SU-DHL-6 (cell line): ENCODE results near the gene DSTN.

Experiments
- H2AFZ ChIP-seq: fragments of 200-600 bp; sonication (generic); 2 replicates; pipeline ENCODE4 v1.6.1; 2014; ENCODE audit warnings: low read depth, mild to moderate bottlenecking, moderate library complexity, mixed read lengths, antibody characterized with exemption, low read length; ENCODE audit not compliant: severe bottlenecking
- H3F3A ChIP-seq: fragments of 200-600 bp; shearing (Covaris generic); 2 replicates; pipeline ENCODE4 v1.6.0; 2016; ENCODE audit warnings: antibody characterized with exemption, mild to moderate bottlenecking; ENCODE audit not compliant: insufficient read depth
- H3K27ac ChIP-seq: fragments of 200-600 bp; sonication (generic); 2 replicates; pipeline ENCODE4 v1.5.1; 2016; ENCODE audit warnings: low read depth, mild to moderate bottlenecking, low read length, moderate library complexity, mixed read lengths
- H3K27me3 ChIP-seq: fragments of 200-600 bp; sonication (generic), shearing (Covaris generic); 2 replicates; pipeline ENCODE4 v1.6.0; 2014; ENCODE audit warnings: mild to moderate bottlenecking, low read length
- H3K36me3 ChIP-seq: fragments of 200-600 bp; sonication (generic); 2 replicates; pipeline ENCODE4 v1.6.1; 2014; ENCODE audit warnings: mild to moderate bottlenecking, low read length, mixed read lengths
- H3K4me2 ChIP-seq: fragments of 300-600, 200-600 bp; shearing (Covaris generic), sonication (generic); 2 replicates; pipeline ENCODE4 v1.6.0; 2014; ENCODE audit warnings: low read length, low read depth, mild to moderate bottlenecking; ENCODE audit not compliant: poor library complexity, severe bottlenecking
- H3K4me3 ChIP-seq: fragments of 200-600 bp; sonication (generic); 2 replicates; pipeline ENCODE4 v1.5.1; 2014; ENCODE audit warnings: antibody characterized with exemption, low read length, mild to moderate bottlenecking, mixed read lengths; ENCODE audit not compliant: insufficient read depth, poor library complexity, severe bottlenecking
- H3K79me2 ChIP-seq: fragments of 200-600 bp; sonication (generic); 2 replicates; pipeline ENCODE4 v1.6.1; 2014; ENCODE audit warnings: mild to moderate bottlenecking, low read length, moderate library complexity; ENCODE audit not compliant: insufficient read depth
- H3K9ac ChIP-seq: fragments of 200-600 bp; sonication (generic); 2 replicates; pipeline ENCODE4 v1.7.0; 2014; ENCODE audit warnings: mild to moderate bottlenecking, low read length
- H3K9me2 ChIP-seq: fragments of 200-600 bp; sonication (generic); replicated peaks from 2 replicates; pipeline ENCODE4 v1.6.1; 2014; ENCODE audit warnings: low read length; ENCODE audit not compliant: insufficient read depth
- H3K9me3 ChIP-seq: fragments of 200-600 bp; sonication (generic); 2 replicates; pipeline ENCODE4 v1.6.1; 2014; ENCODE audit warnings: low read length, mixed read lengths; ENCODE audit not compliant: insufficient read depth
- H4K20me1 ChIP-seq: fragments of 200-600 bp; sonication (generic); 2 replicates; pipeline ENCODE4 v1.6.1; 2014; ENCODE audit warnings: low read depth, mild to moderate bottlenecking, antibody characterized with exemption, low read length, moderate library complexity, mixed read lengths
- EZH2phosphoT487 ChIP-seq: fragments of 200-600 bp; sonication (generic), shearing (Covaris generic); conservative IDR thresholded peaks from 2 replicates; pipeline ENCODE4 v1.6.1; 2018; ENCODE audit warnings: mild to moderate bottlenecking, antibody characterized with exemption, low read length, moderate library complexity, mixed read lengths
- TF ChIP-seq, protein P1 (sequence below): fragments of 200-600 bp; sonication (generic); IDR thresholded peaks from one replicate; pipeline ENCODE4 v1.5.1; 2017; ENCODE audit warnings: antibody characterized with exemption, mild to moderate bottlenecking, low read length, moderate library complexity; ENCODE audit not compliant: insufficient read depth, poor library complexity, severe bottlenecking

Gene DSTN

GRCh38 chr20:17621229-17621968 lies 51.5 kb downstream of the DSTN start:
- Histone ChIP-seq H4K20me1 (no peaks in the 10 kb centered on the region), H3K27me3 (no peaks in the 10 kb centered on the region), H3K27ac (no peak overlapping the region), H3K4me3 (no peak overlapping the region), H3K79me2 (no peaks in the 10 kb centered on the region), H3K36me3 (no peaks in the 10 kb centered on the region), H3K9ac (no peak overlapping the region), H3F3A (no peaks in the 10 kb centered on the region), H3K4me2 (no peak overlapping the region), H2AFZ (no peak overlapping the region), H3K9me2 (no peaks in the 10 kb centered on the region), H3K9me3 (no peaks in the 10 kb centered on the region)
- TF ChIP-seq, protein P1, sequence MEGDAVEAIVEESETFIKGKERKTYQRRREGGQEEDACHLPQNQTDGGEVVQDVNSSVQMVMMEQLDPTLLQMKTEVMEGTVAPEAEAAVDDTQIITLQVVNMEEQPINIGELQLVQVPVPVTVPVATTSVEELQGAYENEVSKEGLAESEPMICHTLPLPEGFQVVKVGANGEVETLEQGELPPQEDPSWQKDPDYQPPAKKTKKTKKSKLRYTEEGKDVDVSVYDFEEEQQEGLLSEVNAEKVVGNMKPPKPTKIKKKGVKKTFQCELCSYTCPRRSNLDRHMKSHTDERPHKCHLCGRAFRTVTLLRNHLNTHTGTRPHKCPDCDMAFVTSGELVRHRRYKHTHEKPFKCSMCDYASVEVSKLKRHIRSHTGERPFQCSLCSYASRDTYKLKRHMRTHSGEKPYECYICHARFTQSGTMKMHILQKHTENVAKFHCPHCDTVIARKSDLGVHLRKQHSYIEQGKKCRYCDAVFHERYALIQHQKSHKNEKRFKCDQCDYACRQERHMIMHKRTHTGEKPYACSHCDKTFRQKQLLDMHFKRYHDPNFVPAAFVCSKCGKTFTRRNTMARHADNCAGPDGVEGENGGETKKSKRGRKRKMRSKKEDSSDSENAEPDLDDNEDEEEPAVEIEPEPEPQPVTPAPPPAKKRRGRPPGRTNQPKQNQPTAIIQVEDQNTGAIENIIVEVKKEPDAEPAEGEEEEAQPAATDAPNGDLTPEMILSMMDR: no peak
- TF ChIP-seq EZH2phosphoT487: no peak

GRCh38 chr20:17622086-17622850 lies 52.4 kb downstream of the DSTN start:
- Histone ChIP-seq H3K27ac (no peak overlapping the region), H3K4me3 (no peak overlapping the region), H3F3A (no peaks in the 10 kb centered on the region), H2AFZ (no peak overlapping the region), H3K27me3 (no peaks in the 10 kb centered on the region), H3K9me2 (no peaks in the 10 kb centered on the region), H3K36me3 (no peaks in the 10 kb centered on the region), H3K4me2 (no peak overlapping the region), H3K79me2 (no peaks in the 10 kb centered on the region), H4K20me1 (no peaks in the 10 kb centered on the region), H3K9ac (no peak overlapping the region), H3K9me3 (no peaks in the 10 kb centered on the region)
- TF ChIP-seq EZH2phosphoT487: no peak
- TF ChIP-seq, protein P1: no peak

- H3K27me3 ChIP-seq: no peaks in the 10 kb centered on the region
- no peak overlapping the region for H2AFZ ChIP-seq
- H3K9ac ChIP-seq: no peak overlapping the region
- no peak overlapping the region for H3K4me2 ChIP-seq
- H3K4me3 ChIP-seq: no peak overlapping the region
- TF ChIP-seq EZH2phosphoT487: no peak
- TF ChIP-seq, protein P1: no peak
- no peaks in the 10 kb centered on the region for H4K20me1 ChIP-seq
- H3F3A ChIP-seq: no peaks in the 10 kb centered on the region
- no peaks in the 10 kb centered on the region for H3K36me3 ChIP-seq
- no peaks in the 10 kb centered on the region for H3K79me2 ChIP-seq
- H3K9me2 ChIP-seq: no peaks in the 10 kb centered on the region
- no peaks in the 10 kb centered on the region for H3K9me3 ChIP-seq
- no peak overlapping the region for H3K27ac ChIP-seq
Observed at GRCh38 chr20:17622851-17623508, 53.1 kb downstream of the DSTN start.
